Measurements from ENCODE around the gene KIAA1671. TPM values are rescaled to one million over a fixed set of nuclear protein-coding genes. Genes with fewer than 3 reads are reported as not detected.

The KIAA1671 gene
- total and polyA plus RNA-seq, 2 donors: 4.1 to 8.0 TPM

DNA sequence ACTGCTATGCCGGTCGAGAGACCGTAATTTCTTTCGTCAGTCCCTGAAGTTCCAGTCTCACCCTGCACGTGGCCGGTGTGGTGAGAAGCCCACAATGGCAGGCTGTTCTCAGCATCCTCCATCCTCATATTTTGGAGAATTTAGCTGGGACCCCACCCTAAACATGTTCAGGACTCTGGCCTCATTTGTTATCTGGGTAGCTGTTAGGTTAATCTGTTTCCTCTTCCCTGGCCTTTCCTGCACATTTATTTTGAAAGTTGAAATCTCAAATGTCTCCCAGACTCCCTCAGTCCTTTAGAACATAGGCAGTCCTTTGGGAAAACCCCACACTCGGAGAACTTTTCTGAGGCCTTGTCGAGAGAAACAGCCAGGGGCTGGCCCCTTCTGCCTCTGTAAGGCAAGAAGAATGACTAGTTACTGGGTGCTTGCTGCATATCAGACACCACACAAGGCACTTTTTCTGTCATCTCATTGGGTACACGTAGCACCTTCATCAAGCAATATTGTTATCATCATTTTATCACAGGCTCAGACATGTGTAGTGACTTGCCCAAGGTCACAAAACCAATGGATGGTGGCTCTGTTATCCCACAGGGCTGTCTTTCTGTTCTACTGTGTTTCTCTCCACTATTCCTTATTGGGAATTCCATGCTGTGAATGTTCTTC is 137.8 kb downstream of the KIAA1671 start:
- Histone ChIP-seq H3K27ac (ENCODE audit: low read depth in 1 of 2, low read length in 1 of 2) (no peak overlapping the region), H3K36me3 (ENCODE audit: control insufficient read depth in 2 of 2, insufficient read depth in 2 of 2, low read length in 1 of 2) (no peaks in the 10 kb centered on the region), H3K9me3 (ENCODE audit: control insufficient read depth in 2 of 2, insufficient read depth in 1 of 2, low read length in 1 of 2) (no peaks in the 10 kb centered on the region), H3K4me3 (ENCODE audit: low read length in 2 of 2) (no peak overlapping the region), H3K27me3 (ENCODE audit: control insufficient read depth in 2 of 2, insufficient read depth in 1 of 2, low read length in 1 of 2) (peaks cover 2 to 15% of the 10 kb centered on the region in 2 donors), H3K4me1 (ENCODE audit: control insufficient read depth in 2 of 2, insufficient read depth in 2 of 2, low read length in 2 of 2) (peaks cover 5 to 13% of the 10 kb centered on the region in 2 donors)
- DNase-seq (ENCODE audit: low read depth in 6 of 9, low spot score in 9 of 9): no peak
- 89% methylated on average over 9 of the region's 9 CpGs for WGBS

DNA sequence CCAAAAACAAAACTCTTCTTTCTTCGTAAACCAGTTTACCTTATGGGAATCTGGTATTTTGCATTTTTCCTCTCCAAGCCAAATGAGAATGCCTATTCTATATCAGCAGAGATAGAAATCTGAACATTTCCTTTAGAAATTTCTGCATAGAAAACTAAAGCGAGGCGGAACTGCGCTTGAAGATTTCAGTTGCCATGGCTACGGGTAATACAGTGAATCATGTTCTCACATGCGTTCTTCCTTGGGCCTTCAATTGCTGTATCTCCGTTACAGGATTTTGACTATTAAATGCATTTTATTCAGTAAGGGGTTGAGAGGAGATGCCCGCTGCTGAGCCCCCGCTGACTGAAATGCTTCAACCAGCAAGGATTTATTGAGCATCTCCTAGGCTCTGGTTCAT is 138.9 kb downstream of the KIAA1671 start:
- Histone ChIP-seq H3K4me1 (ENCODE audit: control insufficient read depth in 2 of 2, insufficient read depth in 2 of 2, low read length in 2 of 2) (peaks cover 3 to 11% of the 10 kb centered on the region in 2 donors), H3K27me3 (ENCODE audit: control insufficient read depth in 2 of 2, insufficient read depth in 1 of 2, low read length in 1 of 2) (peaks cover 2 to 11% of the 10 kb centered on the region in 2 donors), H3K9me3 (ENCODE audit: control insufficient read depth in 2 of 2, insufficient read depth in 1 of 2, low read length in 1 of 2) (no peaks in the 10 kb centered on the region), H3K36me3 (ENCODE audit: control insufficient read depth in 2 of 2, insufficient read depth in 2 of 2, low read length in 1 of 2) (peaks cover 0 to 4% of the 10 kb centered on the region in 2 donors), H3K27ac (ENCODE audit: low read depth in 1 of 2, low read length in 1 of 2) (no peak overlapping the region), H3K4me3 (ENCODE audit: low read length in 2 of 2) (no peak overlapping the region)
- WGBS: 94% methylated on average over 9 of the region's 9 CpGs
- no peak for DNase-seq (ENCODE audit: low read depth in 6 of 9, low spot score in 9 of 9)

DNA sequence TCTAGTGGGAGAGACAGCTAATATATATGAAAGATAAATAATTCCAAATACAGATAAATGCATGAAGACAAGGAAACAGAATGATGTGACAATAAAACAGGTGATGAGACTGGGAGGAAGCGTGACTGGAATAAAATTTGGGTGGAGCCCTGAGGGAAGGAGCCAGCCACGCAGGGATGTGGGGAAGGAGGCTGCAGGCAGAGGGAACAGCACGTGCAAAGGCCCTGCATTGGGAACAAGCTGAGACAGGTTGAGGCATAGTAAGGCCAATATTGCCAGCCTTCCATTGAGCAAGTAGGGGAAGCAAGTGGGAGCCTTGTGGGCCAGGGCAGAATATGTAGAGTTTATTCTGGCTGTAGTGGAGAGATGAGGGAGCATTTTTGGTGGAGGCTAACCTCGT is 139.6 kb downstream of the KIAA1671 start:
- Histone ChIP-seq H3K4me3 (ENCODE audit: low read length in 2 of 2) (no peak overlapping the region), H3K27ac (ENCODE audit: low read depth in 1 of 2, low read length in 1 of 2) (no peak overlapping the region), H3K4me1 (ENCODE audit: control insufficient read depth in 2 of 2, insufficient read depth in 2 of 2, low read length in 2 of 2) (peaks cover 0 to 8% of the 10 kb centered on the region in 2 donors), H3K36me3 (ENCODE audit: control insufficient read depth in 2 of 2, insufficient read depth in 2 of 2, low read length in 1 of 2) (peaks cover 0 to 4% of the 10 kb centered on the region in 2 donors), H3K9me3 (ENCODE audit: control insufficient read depth in 2 of 2, insufficient read depth in 1 of 2, low read length in 1 of 2) (no peaks in the 10 kb centered on the region), H3K27me3 (ENCODE audit: control insufficient read depth in 2 of 2, insufficient read depth in 1 of 2, low read length in 1 of 2) (peaks cover 2 to 6% of the 10 kb centered on the region in 2 donors)
- WGBS: 95% methylated on average over 4 of the region's 4 CpGs
- no peak for DNase-seq (ENCODE audit: low read depth in 6 of 9, low spot score in 9 of 9)

DNA sequence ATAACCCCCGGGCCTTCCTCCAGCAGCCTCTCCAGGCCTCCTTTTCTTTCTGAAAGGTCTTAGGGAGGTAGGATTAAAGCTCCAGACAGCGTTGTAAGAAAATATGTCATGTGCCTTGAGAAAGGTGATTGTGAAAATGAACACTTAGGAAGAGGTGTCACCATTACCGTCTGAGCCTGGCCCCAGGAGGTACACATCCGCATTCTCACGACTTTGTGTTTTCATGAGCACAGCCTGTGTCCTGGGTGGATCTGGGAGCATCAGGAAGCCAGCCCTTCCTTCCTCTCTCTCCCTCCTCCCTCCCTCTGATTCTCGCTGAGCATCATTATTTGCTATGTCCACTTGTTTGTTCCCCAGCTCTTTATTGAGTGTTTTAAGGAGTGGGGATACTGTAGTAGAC is 142.1 kb downstream of the KIAA1671 start:
- H3K27ac ChIP-seq (ENCODE audit: low read depth in 1 of 2, low read length in 1 of 2): no peak overlapping the region
- 90% methylated on average over 6 of the region's 6 CpGs for WGBS
- no peaks in the 10 kb centered on the region for H3K27me3 ChIP-seq (ENCODE audit: control insufficient read depth in 2 of 2, insufficient read depth in 1 of 2, low read length in 1 of 2)
- H3K4me1 ChIP-seq (ENCODE audit: control insufficient read depth in 2 of 2, insufficient read depth in 2 of 2, low read length in 2 of 2): peaks cover 0 to 6% of the 10 kb centered on the region in 2 donors
- no peak for DNase-seq (ENCODE audit: low read depth in 6 of 9, low spot score in 9 of 9)
- H3K4me3 ChIP-seq (ENCODE audit: low read length in 2 of 2): no peak overlapping the region
- H3K36me3 ChIP-seq (ENCODE audit: control insufficient read depth in 2 of 2, insufficient read depth in 2 of 2, low read length in 1 of 2): peaks cover 0 to 4% of the 10 kb centered on the region in 2 donors
- H3K9me3 ChIP-seq (ENCODE audit: control insufficient read depth in 2 of 2, insufficient read depth in 1 of 2, low read length in 1 of 2): no peaks in the 10 kb centered on the region

DNA sequence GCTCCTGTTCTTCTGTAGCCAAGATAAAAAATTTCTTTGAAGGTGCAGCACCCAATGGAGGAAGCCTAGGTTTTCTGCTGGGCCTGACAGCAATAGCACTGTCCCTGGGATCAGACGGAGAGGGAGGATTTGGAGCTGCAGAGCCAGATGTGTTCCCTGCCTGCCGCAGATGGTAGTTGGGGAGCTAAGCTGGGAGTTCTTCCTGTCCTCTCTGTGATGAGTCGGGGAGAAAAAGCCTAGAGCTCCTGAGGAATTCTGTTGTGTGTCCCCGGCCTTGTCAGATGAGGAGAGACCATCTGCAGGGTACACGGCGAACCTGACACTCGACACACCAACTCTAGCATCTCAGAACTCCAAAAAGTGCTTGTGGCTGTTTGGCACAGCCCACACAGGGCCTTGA is 143.4 kb downstream of the KIAA1671 start:
- H3K27ac ChIP-seq (ENCODE audit: low read depth in 1 of 2, low read length in 1 of 2): no peak overlapping the region
- peaks cover 0 to 4% of the 10 kb centered on the region in 2 donors for H3K36me3 ChIP-seq (ENCODE audit: control insufficient read depth in 2 of 2, insufficient read depth in 2 of 2, low read length in 1 of 2)
- no peak overlapping the region for H3K4me3 ChIP-seq (ENCODE audit: low read length in 2 of 2)
- no peaks in the 10 kb centered on the region for H3K27me3 ChIP-seq (ENCODE audit: control insufficient read depth in 2 of 2, insufficient read depth in 1 of 2, low read length in 1 of 2)
- no peak for DNase-seq (ENCODE audit: low read depth in 6 of 9, low spot score in 9 of 9)
- H3K9me3 ChIP-seq (ENCODE audit: control insufficient read depth in 2 of 2, insufficient read depth in 1 of 2, low read length in 1 of 2): no peaks in the 10 kb centered on the region
- H3K4me1 ChIP-seq (ENCODE audit: control insufficient read depth in 2 of 2, insufficient read depth in 2 of 2, low read length in 2 of 2): peaks cover 0 to 6% of the 10 kb centered on the region in 2 donors
- 95% methylated on average over 7 of the region's 7 CpGs for WGBS

DNA sequence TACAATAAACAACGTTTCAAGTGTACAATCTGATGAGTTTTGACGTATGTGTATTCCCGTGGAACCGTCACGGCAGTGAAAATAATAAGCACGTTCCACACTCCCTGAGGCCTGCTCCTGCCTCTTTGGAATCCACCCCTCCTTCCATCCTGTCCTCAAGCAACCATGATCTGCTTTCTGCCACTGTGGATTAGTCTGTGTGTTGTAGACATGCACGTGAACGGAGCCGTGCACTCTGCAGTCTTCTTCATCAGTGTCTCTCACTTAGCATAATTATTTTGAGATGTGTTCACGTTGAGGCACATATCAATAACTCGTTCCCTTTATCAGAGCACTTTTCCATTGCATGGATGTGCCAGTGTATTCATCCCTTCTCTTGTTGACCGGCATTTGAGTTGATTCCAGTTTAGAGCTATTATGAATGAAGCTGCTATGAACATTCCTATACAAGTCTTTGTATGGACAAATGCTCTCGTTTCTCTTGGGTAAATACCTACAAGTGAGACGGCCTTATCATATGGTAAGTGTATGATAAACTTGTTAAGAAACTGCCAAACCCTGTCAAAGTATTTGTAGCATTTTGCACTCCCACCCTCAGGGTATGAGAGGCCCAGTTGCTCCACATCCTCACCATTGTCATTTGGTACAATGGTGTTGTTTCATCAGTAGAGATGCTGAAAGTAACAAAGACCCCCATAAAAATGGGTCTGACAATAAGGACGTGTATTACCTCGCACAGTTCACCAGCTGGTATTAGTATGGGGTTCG is 144.3 kb downstream of the KIAA1671 start:
- WGBS: 93% methylated on average over 17 of the region's 17 CpGs
- H3K27ac ChIP-seq (ENCODE audit: low read depth in 1 of 2, low read length in 1 of 2): no peak overlapping the region

DNA sequence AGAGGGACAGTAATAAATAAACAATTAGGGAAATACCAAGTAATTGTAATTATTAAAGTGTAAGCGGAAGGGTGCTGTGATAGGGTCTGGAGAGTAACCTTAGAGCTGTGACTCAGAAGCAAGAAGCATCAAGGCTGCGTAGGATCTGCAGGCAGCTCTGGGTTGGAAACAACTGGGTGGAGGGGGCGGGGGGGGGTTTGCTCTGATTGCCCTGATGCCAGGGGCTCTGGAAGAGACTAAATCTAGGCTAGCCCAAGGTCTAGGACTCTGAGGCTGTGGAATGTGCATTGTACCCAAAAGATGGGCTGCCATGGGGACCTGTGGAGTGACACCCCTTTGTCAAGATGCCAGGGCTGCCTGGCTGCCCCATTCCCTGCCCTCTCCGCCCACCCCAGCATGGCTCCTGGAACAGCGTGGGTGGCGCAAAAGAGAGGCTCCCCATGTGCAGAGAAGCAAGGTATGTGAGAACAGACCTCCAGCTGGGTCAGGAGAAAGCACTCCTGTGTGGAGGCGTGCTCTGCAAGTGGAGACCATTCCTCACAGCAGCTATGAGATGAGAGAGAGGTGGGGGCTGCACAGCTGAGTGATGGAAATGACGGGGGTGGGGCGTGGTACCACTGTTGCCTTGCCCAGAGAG is 146.0 kb downstream of the KIAA1671 start:
- no peaks in the 10 kb centered on the region for H3K27me3 ChIP-seq (ENCODE audit: control insufficient read depth in 2 of 2, insufficient read depth in 1 of 2, low read length in 1 of 2)
- no peaks in the 10 kb centered on the region for H3K4me1 ChIP-seq (ENCODE audit: control insufficient read depth in 2 of 2, insufficient read depth in 2 of 2, low read length in 2 of 2)
- H3K27ac ChIP-seq (ENCODE audit: low read depth in 1 of 2, low read length in 1 of 2): no peak overlapping the region
- peaks cover 0 to 4% of the 10 kb centered on the region in 2 donors for H3K36me3 ChIP-seq (ENCODE audit: control insufficient read depth in 2 of 2, insufficient read depth in 2 of 2, low read length in 1 of 2)
- no peak overlapping the region for H3K4me3 ChIP-seq (ENCODE audit: low read length in 2 of 2)
- 96% methylated on average over 9 of the region's 9 CpGs for WGBS
- no peaks in the 10 kb centered on the region for H3K9me3 ChIP-seq (ENCODE audit: control insufficient read depth in 2 of 2, insufficient read depth in 1 of 2, low read length in 1 of 2)
- DNase-seq (ENCODE audit: low read depth in 6 of 9, low spot score in 9 of 9): no peak

More for the DNA sequence above, 144.3 kb downstream of the KIAA1671 start:
- no peaks in the 10 kb centered on the region for H3K27me3 ChIP-seq (ENCODE audit: control insufficient read depth in 2 of 2, insufficient read depth in 1 of 2, low read length in 1 of 2)
- peaks cover 0 to 4% of the 10 kb centered on the region in 2 donors for H3K36me3 ChIP-seq (ENCODE audit: control insufficient read depth in 2 of 2, insufficient read depth in 2 of 2, low read length in 1 of 2)
- DNase-seq (ENCODE audit: low read depth in 6 of 9, low spot score in 9 of 9): no peak
- no peaks in the 10 kb centered on the region for H3K9me3 ChIP-seq (ENCODE audit: control insufficient read depth in 2 of 2, insufficient read depth in 1 of 2, low read length in 1 of 2)
- no peak overlapping the region for H3K4me3 ChIP-seq (ENCODE audit: low read length in 2 of 2)
- H3K4me1 ChIP-seq (ENCODE audit: control insufficient read depth in 2 of 2, insufficient read depth in 2 of 2, low read length in 2 of 2): peaks cover 0 to 6% of the 10 kb centered on the region in 2 donors

DNA sequence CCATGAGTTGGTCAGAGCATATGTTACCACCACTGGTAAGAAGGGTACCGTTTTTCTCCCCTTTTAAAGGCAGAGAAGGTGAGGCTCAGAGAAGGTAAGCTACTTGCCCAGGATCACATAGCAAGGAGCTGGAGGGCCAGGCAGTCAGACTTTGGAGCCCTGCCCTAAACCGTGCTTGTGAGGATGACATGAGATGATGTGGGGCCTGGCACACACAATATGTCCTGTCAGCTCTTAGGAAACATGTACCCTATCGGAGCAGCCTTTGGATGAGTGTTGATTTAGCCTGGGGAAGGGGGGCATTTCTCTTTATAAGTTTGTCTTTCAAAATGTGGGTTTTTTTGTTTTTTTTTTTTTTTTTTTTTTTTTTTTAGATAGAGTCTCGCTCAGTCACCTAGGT is 146.7 kb downstream of the KIAA1671 start:
- H3K27me3 ChIP-seq (ENCODE audit: control insufficient read depth in 2 of 2, insufficient read depth in 1 of 2, low read length in 1 of 2): no peaks in the 10 kb centered on the region
- 95% methylated on average over 4 of the region's 4 CpGs for WGBS
- no peaks in the 10 kb centered on the region for H3K4me1 ChIP-seq (ENCODE audit: control insufficient read depth in 2 of 2, insufficient read depth in 2 of 2, low read length in 2 of 2)
- H3K4me3 ChIP-seq (ENCODE audit: low read length in 2 of 2): no peak overlapping the region
- DNase-seq (ENCODE audit: low read depth in 6 of 9, low spot score in 9 of 9): no peak
- no peaks in the 10 kb centered on the region for H3K9me3 ChIP-seq (ENCODE audit: control insufficient read depth in 2 of 2, insufficient read depth in 1 of 2, low read length in 1 of 2)
- H3K27ac ChIP-seq (ENCODE audit: low read depth in 1 of 2, low read length in 1 of 2): no peak overlapping the region
- peaks cover 0 to 4% of the 10 kb centered on the region in 2 donors for H3K36me3 ChIP-seq (ENCODE audit: control insufficient read depth in 2 of 2, insufficient read depth in 2 of 2, low read length in 1 of 2)

DNA sequence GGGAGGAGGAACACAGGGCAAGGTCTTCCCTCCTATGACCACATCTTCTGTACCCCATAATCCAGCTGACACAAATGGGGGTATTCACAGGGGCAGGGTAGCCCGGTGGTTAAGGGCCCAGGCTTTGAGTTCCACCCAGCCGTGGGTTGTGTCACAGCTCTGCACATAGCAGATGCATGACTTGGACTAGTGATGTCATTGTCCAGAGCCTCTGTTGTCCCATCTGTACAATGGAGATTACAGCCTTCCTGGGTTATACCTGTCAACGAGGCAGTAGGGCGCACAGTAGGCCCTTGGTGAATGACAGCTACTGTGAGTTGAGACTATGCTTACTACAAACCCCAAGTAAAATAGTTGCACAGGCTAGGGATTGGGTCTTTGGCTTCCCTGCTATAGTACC is 147.9 kb downstream of the KIAA1671 start:
- Histone ChIP-seq H3K4me1 (ENCODE audit: control insufficient read depth in 2 of 2, insufficient read depth in 2 of 2, low read length in 2 of 2) (no peaks in the 10 kb centered on the region), H3K36me3 (ENCODE audit: control insufficient read depth in 2 of 2, insufficient read depth in 2 of 2, low read length in 1 of 2) (peaks cover 0 to 4% of the 10 kb centered on the region in 2 donors), H3K27ac (ENCODE audit: low read depth in 1 of 2, low read length in 1 of 2) (no peak overlapping the region), H3K4me3 (ENCODE audit: low read length in 2 of 2) (no peak overlapping the region), H3K9me3 (ENCODE audit: control insufficient read depth in 2 of 2, insufficient read depth in 1 of 2, low read length in 1 of 2) (no peaks in the 10 kb centered on the region), H3K27me3 (ENCODE audit: control insufficient read depth in 2 of 2, insufficient read depth in 1 of 2, low read length in 1 of 2) (no peaks in the 10 kb centered on the region)
- 96% methylated on average over 4 of the region's 4 CpGs for WGBS
- DNase-seq (ENCODE audit: low read depth in 6 of 9, low spot score in 9 of 9): no peak

All from thymus (tissue), 11 donors.